ENCODE data around the gene ICAM2. TPM values are rescaled to one million over a fixed set of nuclear protein-coding genes. Genes with fewer than 3 reads are reported as not detected.

ICAM2 gene
- total RNA-seq, 1 experiment from 2014 or later = 2.0 TPM

DNA sequence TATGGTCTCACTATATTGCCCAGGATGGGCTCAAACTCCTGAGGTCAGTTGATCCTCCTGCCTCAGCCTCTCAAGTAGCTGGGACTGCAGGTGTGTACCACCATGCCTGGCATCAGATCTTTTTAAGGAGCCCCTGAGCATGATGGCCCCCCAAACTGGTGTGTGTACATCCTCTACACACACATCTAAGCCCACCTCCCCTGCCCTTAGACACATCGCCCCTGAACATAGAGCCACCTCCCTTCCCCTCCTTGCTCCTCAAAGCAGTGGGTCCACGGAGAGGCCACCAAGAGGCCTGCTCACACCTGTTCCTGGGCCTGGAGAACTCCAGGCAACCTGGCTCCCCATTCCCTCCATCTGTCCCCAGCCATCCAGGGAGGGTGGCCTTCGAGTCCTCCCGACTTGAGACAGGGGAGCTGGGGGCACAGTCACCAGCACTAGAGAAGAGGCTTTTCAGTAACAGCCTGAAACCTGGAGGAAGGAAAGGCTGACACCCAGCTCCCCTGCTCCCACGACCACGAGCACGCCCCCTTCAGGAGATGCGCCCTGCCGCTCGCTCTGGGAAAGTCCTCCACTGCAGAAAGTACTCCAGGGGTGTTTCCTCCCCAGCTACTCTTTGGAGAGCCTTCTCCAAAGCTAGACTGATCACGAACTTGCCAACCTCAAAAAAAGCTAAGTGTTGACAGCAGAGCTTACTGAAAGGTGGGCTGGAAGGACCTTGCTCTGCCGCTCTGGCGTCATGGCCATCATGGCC is 34.9 kb downstream of the ICAM2 start:
- no TSS peak for BruUV-seq (replicated peaks)
- peaks cover 9% of the 10 kb centered on the region; the same call in 1 of the 2 replicates for H3K4me1 ChIP-seq
- CTCF ChIA-PET = interaction anchor here (1.2 kb wide), 1 partner anchor 35 kb away, joined by 6 read pairs; no protein-coding TSS in a partner anchor
- no peak overlapping the region for H3K4me3 ChIP-seq (ENCODE audit: low read depth, low read length)
- Mint-ChIP-seq H3K27ac (ENCODE audit: unreplicated experiment) (no peak overlapping the region), H3K4me1 (ENCODE audit: low read depth, unreplicated experiment) (no peaks in the 10 kb centered on the region), H3K9me3 (ENCODE audit: unreplicated experiment) (no peaks in the 10 kb centered on the region), H3K27me3 (ENCODE audit: insufficient read depth, unreplicated experiment) (no peaks in the 10 kb centered on the region), H3K4me3 (ENCODE audit: unreplicated experiment) (no peak overlapping the region), H3K36me3 (ENCODE audit: insufficient read depth, unreplicated experiment) (no peaks in the 10 kb centered on the region)
- TF ChIP-seq, protein P1, sequence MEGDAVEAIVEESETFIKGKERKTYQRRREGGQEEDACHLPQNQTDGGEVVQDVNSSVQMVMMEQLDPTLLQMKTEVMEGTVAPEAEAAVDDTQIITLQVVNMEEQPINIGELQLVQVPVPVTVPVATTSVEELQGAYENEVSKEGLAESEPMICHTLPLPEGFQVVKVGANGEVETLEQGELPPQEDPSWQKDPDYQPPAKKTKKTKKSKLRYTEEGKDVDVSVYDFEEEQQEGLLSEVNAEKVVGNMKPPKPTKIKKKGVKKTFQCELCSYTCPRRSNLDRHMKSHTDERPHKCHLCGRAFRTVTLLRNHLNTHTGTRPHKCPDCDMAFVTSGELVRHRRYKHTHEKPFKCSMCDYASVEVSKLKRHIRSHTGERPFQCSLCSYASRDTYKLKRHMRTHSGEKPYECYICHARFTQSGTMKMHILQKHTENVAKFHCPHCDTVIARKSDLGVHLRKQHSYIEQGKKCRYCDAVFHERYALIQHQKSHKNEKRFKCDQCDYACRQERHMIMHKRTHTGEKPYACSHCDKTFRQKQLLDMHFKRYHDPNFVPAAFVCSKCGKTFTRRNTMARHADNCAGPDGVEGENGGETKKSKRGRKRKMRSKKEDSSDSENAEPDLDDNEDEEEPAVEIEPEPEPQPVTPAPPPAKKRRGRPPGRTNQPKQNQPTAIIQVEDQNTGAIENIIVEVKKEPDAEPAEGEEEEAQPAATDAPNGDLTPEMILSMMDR (IDR thresholded peaks at IDR 0.05; ENCODE audit: insufficient read depth in 1 of 2, low read depth in 1 of 2, low read length in 1 of 2, severe bottlenecking in 1 of 2, unreplicated experiment in 1 of 2) = no peak
- POLR2A ChIA-PET = no interaction called here
- intact Hi-C loops (cut with micrococcal nuclease; ENCODE audit: unreplicated experiment) = loop anchor here (5.0 kb wide), 1 partner anchor 33 kb away; no protein-coding TSS in a partner anchor
- no peaks in the 10 kb centered on the region for H3K36me3 ChIP-seq (ENCODE audit: control insufficient read depth, insufficient read depth, low read length)
- no peaks in the 10 kb centered on the region for H3K27me3 ChIP-seq (replicated peaks; ENCODE audit: control insufficient read depth, insufficient read depth, low read length)
- peaks cover 5% of the 10 kb centered on the region; the same call in 1 of the 2 replicates for H3K9me3 ChIP-seq
- no peak for DNase-seq

DNA sequence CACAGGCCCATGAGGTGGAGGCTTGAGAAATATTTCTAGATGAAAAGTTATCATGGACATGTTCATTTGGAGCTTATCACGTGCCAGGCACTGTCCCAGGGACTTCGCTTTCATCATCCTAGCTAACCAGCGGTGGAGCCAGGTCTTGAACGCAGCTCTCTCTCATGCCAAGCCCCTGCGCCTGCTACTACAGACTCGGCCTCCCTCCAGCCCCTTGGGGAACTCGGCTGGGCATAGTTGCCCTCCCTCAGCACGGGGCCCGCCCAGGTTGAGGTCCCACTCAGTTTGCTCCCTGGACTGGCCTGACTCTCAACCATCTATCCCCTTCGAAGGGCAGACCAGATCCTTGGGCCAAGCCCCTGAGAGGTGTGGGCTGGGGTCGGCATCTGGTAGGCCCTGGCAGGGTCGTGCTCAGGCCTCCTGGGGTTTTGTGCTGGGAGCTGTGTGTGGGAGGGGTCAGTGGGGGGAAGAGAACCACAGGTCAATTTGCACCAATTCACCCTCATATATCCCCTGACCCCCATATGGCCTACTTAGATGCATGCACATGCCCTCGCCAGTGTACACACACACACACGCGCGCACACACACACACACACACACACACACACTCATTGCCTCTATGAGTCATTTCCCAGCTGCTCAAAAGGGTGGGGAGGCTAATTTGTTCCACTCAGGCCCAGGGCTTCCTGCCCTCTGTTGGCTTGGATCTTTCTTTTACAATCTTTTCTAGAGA is 35.6 kb downstream of the ICAM2 start:
- H3K4me3 ChIP-seq (ENCODE audit: low read depth, low read length) = no peak overlapping the region
- BruUV-seq (replicated peaks) = no TSS peak
- H3K36me3 ChIP-seq (ENCODE audit: control insufficient read depth, insufficient read depth, low read length) = no peaks in the 10 kb centered on the region
- H3K27me3 ChIP-seq (replicated peaks; ENCODE audit: control insufficient read depth, insufficient read depth, low read length) = no peaks in the 10 kb centered on the region
- peaks cover 9% of the 10 kb centered on the region; the same call in 1 of the 2 replicates for H3K4me1 ChIP-seq
- H3K9me3 ChIP-seq = peaks cover 5% of the 10 kb centered on the region; the same call in 1 of the 2 replicates
- intact Hi-C loops (cut with micrococcal nuclease; ENCODE audit: unreplicated experiment) = loop anchor here (5.0 kb wide), 1 partner anchor 33 kb away; no protein-coding TSS in a partner anchor
- CTCF ChIA-PET = interaction anchor here (1.0 to 1.2 kb wide), 3 partner anchors 34 to 149 kb away, joined by 3 to 6 read pairs (median 3); no protein-coding TSS in a partner anchor
- no peaks in the 10 kb centered on the region for H3K27me3 Mint-ChIP-seq (ENCODE audit: insufficient read depth, unreplicated experiment)
- H3K4me1 Mint-ChIP-seq (ENCODE audit: low read depth, unreplicated experiment) = no peaks in the 10 kb centered on the region
- POLR2A ChIA-PET = interaction anchor here (0.6 kb wide), 1 partner anchor 99 kb away, joined by 3 read pairs; no protein-coding TSS in a partner anchor
- H3K9me3 Mint-ChIP-seq (ENCODE audit: unreplicated experiment) = no peaks in the 10 kb centered on the region
- no peak overlapping the region for H3K27ac Mint-ChIP-seq (ENCODE audit: unreplicated experiment)
- TF ChIP-seq, protein P1 (IDR thresholded peaks at IDR 0.05; ENCODE audit: insufficient read depth in 1 of 2, low read depth in 1 of 2, low read length in 1 of 2, severe bottlenecking in 1 of 2, unreplicated experiment in 1 of 2) = no peak
- DNase-seq = no peak
- no peaks in the 10 kb centered on the region for H3K36me3 Mint-ChIP-seq (ENCODE audit: insufficient read depth, unreplicated experiment)
- no peak overlapping the region for H3K4me3 Mint-ChIP-seq (ENCODE audit: unreplicated experiment)

DNA sequence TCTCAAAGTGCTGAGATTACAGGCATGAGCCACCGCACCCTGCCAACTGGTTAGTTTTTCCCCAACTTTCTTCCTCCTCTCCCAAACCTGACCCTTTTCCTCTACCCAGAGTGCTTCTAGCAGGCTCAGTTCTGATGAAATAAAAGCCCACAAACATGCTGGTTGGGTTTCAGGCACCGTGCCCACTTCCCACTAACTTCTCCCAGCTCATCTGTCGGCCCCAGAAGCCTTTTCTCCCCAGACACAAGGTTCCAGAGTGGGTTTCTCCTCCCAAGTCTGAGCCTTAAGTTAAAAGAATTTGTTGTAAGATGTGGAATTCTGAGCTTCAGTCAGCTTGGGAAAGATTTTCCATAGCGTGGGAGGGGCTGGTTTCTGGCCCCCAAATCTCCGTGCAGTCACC is 36.2 kb downstream of the ICAM2 start:
- peaks cover 5% of the 10 kb centered on the region; the same call in 1 of the 2 replicates for H3K9me3 ChIP-seq
- no peak for DNase-seq
- TF ChIP-seq, protein P1 (IDR thresholded peaks at IDR 0.05; ENCODE audit: insufficient read depth in 1 of 2, low read depth in 1 of 2, low read length in 1 of 2, severe bottlenecking in 1 of 2, unreplicated experiment in 1 of 2) = no peak
- Mint-ChIP-seq H3K27ac (ENCODE audit: unreplicated experiment) (no peak overlapping the region), H3K27me3 (ENCODE audit: insufficient read depth, unreplicated experiment) (no peaks in the 10 kb centered on the region), H3K36me3 (ENCODE audit: insufficient read depth, unreplicated experiment) (no peaks in the 10 kb centered on the region), H3K9me3 (ENCODE audit: unreplicated experiment) (no peaks in the 10 kb centered on the region), H3K4me3 (ENCODE audit: unreplicated experiment) (no peak overlapping the region), H3K4me1 (ENCODE audit: low read depth, unreplicated experiment) (no peaks in the 10 kb centered on the region)
- no peaks in the 10 kb centered on the region for H3K27me3 ChIP-seq (replicated peaks; ENCODE audit: control insufficient read depth, insufficient read depth, low read length)
- CTCF ChIA-PET = interaction anchor here (1.0 to 1.2 kb wide), 2 partner anchors 136 to 149 kb away, joined by 3 read pairs; no protein-coding TSS in a partner anchor
- intact Hi-C loops (cut with micrococcal nuclease; ENCODE audit: unreplicated experiment) = no loop called here
- H3K4me3 ChIP-seq (ENCODE audit: low read depth, low read length) = no peak overlapping the region
- POLR2A ChIA-PET = interaction anchor here (0.6 kb wide), 1 partner anchor 99 kb away, joined by 3 read pairs; no protein-coding TSS in a partner anchor
- H3K4me1 ChIP-seq = peaks cover 9% of the 10 kb centered on the region; the same call in 1 of the 2 replicates
- H3K36me3 ChIP-seq (ENCODE audit: control insufficient read depth, insufficient read depth, low read length) = no peaks in the 10 kb centered on the region
- no TSS peak for BruUV-seq (replicated peaks)
